Measurements from ENCODE around the gene TWF2. TPM values are rescaled to one million over a fixed set of nuclear protein-coding genes. Genes with fewer than 3 reads are reported as not detected.

Gene TWF2
- total RNA-seq, 4 donors from 2014 or later, result 46.2 to 68.8 (median 59.3) TPM

GRCh38 chr3:52246264-52246620, 7.3 kb upstream of the TWF2 start:
- Histone ChIP-seq H3K4me3 (peak overlapping the region; percentile 47 to 77 (median 62)), H3K27ac (peak overlapping the region; percentile 82 to 90 (median 88)), H3K27me3 (no peaks in the 10 kb centered on the region), H3K36me3 (peaks cover 0 to 12% (median 0%) of the 10 kb centered on the region in 3 donors), H3K9me3 (no peaks in the 10 kb centered on the region), H3K4me1 (peaks cover 3 to 19% (median 10%) of the 10 kb centered on the region in 4 donors)
- DNase-seq, result no peak
- TF ChIP-seq POLR2A (IDR thresholded peaks at IDR 0.05) (no peak), CTCF (IDR thresholded peaks at IDR 0.05) (no peak)

- H3K4me1 ChIP-seq, result peaks cover 3 to 19% (median 11%) of the 10 kb centered on the region in 4 donors
- H3K27ac ChIP-seq, result peak within 1 kb of the TSS; percentile 82 to 90 (median 88)
- H3K9me3 ChIP-seq, result no peaks in the 10 kb centered on the region
- DNase-seq, result peak; percentile 53 to 76 (median 72)
- no peaks in the 10 kb centered on the region for H3K27me3 ChIP-seq
- peaks cover 0 to 5% (median 0%) of the 10 kb centered on the region in 3 donors for H3K36me3 ChIP-seq
- TF ChIP-seq CTCF (IDR thresholded peaks at IDR 0.05), result no peak
- TF ChIP-seq POLR2A (IDR thresholded peaks at IDR 0.05), result peak; percentile 14 to 17
- H3K4me3 ChIP-seq, result peak within 1 kb of the TSS; percentile 47 to 77 (median 62)
Observed at GRCh38 chr3:52245322-52246263, 6.6 kb upstream of the TWF2 start, which contains the start of gene PPM1M. Gene PPM1M, plus strand, starts transcription at chr3:52245759. Its CDS starts 66 bp downstream, at chr3:52245825.

- no peak for TF ChIP-seq CTCF (IDR thresholded peaks at IDR 0.05)
- peaks cover 3 to 27% (median 17%) of the 10 kb centered on the region in 4 donors for H3K4me1 ChIP-seq
- no peaks in the 10 kb centered on the region for H3K9me3 ChIP-seq
- H3K27ac ChIP-seq, result peak overlapping the region; percentile 82 to 90 (median 88)
- no peaks in the 10 kb centered on the region for H3K36me3 ChIP-seq
- H3K27me3 ChIP-seq, result no peaks in the 10 kb centered on the region
- DNase-seq, result peak; percentile 35 to 55 (median 55)
- no peak overlapping the region for H3K4me3 ChIP-seq
Observed at GRCh38 chr3:52243791-52244628, 5.1 kb upstream of the TWF2 start.

- Histone ChIP-seq H3K9me3 (no peaks in the 10 kb centered on the region), H3K36me3 (no peaks in the 10 kb centered on the region), H3K27ac (no peak overlapping the region), H3K27me3 (no peaks in the 10 kb centered on the region), H3K4me1 (peaks cover 3 to 39% (median 26%) of the 10 kb centered on the region in 4 donors), H3K4me3 (no peak overlapping the region)
- DNase-seq, result no peak
- TF ChIP-seq CTCF (IDR thresholded peaks at IDR 0.05) (no peak), POLR2A (IDR thresholded peaks at IDR 0.05) (no peak)
Observed at GRCh38 chr3:52242039-52242438, 3.1 kb upstream of the TWF2 start.

- Histone ChIP-seq H3K36me3 (no peaks in the 10 kb centered on the region), H3K9me3 (no peaks in the 10 kb centered on the region), H3K4me3 (no peak overlapping the region), H3K27me3 (no peaks in the 10 kb centered on the region), H3K4me1 (peaks cover 3 to 48% (median 20%) of the 10 kb centered on the region in 4 donors), H3K27ac (no peak overlapping the region)
- no peak for TF ChIP-seq POLR2A (IDR thresholded peaks at IDR 0.05)
- no peak for TF ChIP-seq CTCF (IDR thresholded peaks at IDR 0.05)
- no peak for DNase-seq
Observed at GRCh38 chr3:52240886-52241370, 2.0 kb upstream of the TWF2 start.
